Body of pancreas (tissue), 4 donors: Measurements from ENCODE around the gene GPR156. TPM values are rescaled to one million over a fixed set of nuclear protein-coding genes. Genes with fewer than 3 reads are reported as not detected.

Source experiments
- ATAC-seq: fragments of 150-250 bp; one replicate; pipeline ENCODE4 v1.9.1; 2016
- DNase-seq, 4 donors: peaks; one replicate each; pipeline ENCODE4 v3.0.0-alpha.2; 2019
- H3K27ac ChIP-seq, 4 donors: fragments of 200-600 bp; sonication (generic); 1 replicate in 3 of 4; 2 replicates in 1 of 4; pipeline versions ENCODE4 v1.5.1 to v1.6.1; 2016 to 2019; ENCODE audit warnings: mild to moderate bottlenecking in 1 of 4, mixed read lengths in 1 of 4, moderate library complexity in 1 of 4
- H3K27me3 ChIP-seq, 2 donors: fragments of 200-600 bp; sonication (generic); one replicate each; pipeline ENCODE4 v1.6.0; 2016; ENCODE audit warnings: mild to moderate bottlenecking in 1 of 2
- H3K36me3 ChIP-seq, 2 donors: fragments of 200-600 bp; sonication (generic); replicated peaks in 1 of 2; 2 replicates each; pipeline ENCODE4 v1.5.1; 2016; ENCODE audit warnings: low read depth in 2 of 2; ENCODE audit not compliant: insufficient read depth in 1 of 2
- H3K4me1 ChIP-seq: fragments of 200-600 bp; sonication (generic); one replicate; pipeline ENCODE4 v1.6.0; 2016
- H3K4me3 ChIP-seq, 2 donors: fragments of 200-600 bp; sonication (generic); 1 replicate in 1 of 2; 2 replicates in 1 of 2; pipeline ENCODE4 v1.5.1; 2016 to 2019
- H3K9me3 ChIP-seq, 3 donors: fragments of 200-600 bp; sonication (generic); 1 replicate in 2 of 3; 2 replicates in 1 of 3; pipeline ENCODE4 v1.5.1; 2016
- POLR2A ChIP-seq, 3 donors: fragments of 450-650 bp; IDR thresholded peaks; one replicate each; pipeline ENCODE4 v1.6.1; 2016; ENCODE audit warnings: antibody characterized with exemption in 3 of 3, mild to moderate bottlenecking in 2 of 3
- WGBS, 2 donors: methylation state at CpG; one replicate each; pipeline ENCODE4 v1.1.5; 2017; 5-methylcytosine and 5-hydroxymethylcytosine counted together
- intact Hi-C: fragments of 100-400 bp; cut with DNase I; formaldehyde crosslinking; loops from one replicate; pipeline ENCODE4 v1.15.1; 2023
- total RNA-seq, 2 donors: library from RNA; depleted of rRNA; stranded (reverse); fragments of >200 nt; gene quantifications; one replicate each; pipeline ENCODE4 v1.1.0, GENCODE V29; 2016
- TF ChIP-seq, protein P1 (sequence below), 7 experiments: fragments of 450-650 bp in 4 of 7; fragments of 200-600 bp in 3 of 7; sonication (generic) in 3 of 7; IDR thresholded peaks; one replicate each; pipeline ENCODE4 v1.5.1; 2016 to 2019; ENCODE audit warnings: antibody characterized with exemption in 7 of 7

Gene GPR156
- total RNA-seq, 2 donors from 2014 or later: not detected

DNA sequence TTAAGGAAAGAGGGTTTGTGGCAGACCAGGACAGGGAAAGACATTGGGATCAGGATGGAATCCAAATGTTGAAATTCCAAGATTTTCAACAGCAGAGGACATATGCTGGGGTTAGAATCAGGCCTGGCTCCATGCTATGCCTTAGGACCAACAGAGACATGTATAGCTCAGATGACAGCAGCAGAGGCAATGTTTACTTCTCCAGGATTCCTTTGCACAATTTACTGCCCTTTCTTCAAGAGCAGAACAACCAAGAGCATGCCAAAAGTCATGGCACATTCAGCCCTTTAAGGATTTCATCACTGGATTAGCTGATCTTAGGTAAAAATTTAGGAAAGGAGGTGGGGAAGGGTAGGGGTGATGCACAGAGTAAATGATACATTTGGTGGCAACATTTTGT lies 121.2 kb downstream of the GPR156 start:
- no peaks in the 10 kb centered on the region for H3K27me3 ChIP-seq
- TF ChIP-seq, protein P1, sequence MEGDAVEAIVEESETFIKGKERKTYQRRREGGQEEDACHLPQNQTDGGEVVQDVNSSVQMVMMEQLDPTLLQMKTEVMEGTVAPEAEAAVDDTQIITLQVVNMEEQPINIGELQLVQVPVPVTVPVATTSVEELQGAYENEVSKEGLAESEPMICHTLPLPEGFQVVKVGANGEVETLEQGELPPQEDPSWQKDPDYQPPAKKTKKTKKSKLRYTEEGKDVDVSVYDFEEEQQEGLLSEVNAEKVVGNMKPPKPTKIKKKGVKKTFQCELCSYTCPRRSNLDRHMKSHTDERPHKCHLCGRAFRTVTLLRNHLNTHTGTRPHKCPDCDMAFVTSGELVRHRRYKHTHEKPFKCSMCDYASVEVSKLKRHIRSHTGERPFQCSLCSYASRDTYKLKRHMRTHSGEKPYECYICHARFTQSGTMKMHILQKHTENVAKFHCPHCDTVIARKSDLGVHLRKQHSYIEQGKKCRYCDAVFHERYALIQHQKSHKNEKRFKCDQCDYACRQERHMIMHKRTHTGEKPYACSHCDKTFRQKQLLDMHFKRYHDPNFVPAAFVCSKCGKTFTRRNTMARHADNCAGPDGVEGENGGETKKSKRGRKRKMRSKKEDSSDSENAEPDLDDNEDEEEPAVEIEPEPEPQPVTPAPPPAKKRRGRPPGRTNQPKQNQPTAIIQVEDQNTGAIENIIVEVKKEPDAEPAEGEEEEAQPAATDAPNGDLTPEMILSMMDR (IDR thresholded peaks at IDR 0.05): no peak
- TF ChIP-seq POLR2A (IDR thresholded peaks at IDR 0.05): no peak
- DNase-seq (no peak), ATAC-seq (no peak)
- H3K9me3 ChIP-seq: no peaks in the 10 kb centered on the region
- no peaks in the 10 kb centered on the region for H3K36me3 ChIP-seq
- H3K4me3 ChIP-seq: no peak overlapping the region
- no peaks in the 10 kb centered on the region for H3K4me1 ChIP-seq
- no peak overlapping the region for H3K27ac ChIP-seq
- intact Hi-C loops: no loop called here

DNA sequence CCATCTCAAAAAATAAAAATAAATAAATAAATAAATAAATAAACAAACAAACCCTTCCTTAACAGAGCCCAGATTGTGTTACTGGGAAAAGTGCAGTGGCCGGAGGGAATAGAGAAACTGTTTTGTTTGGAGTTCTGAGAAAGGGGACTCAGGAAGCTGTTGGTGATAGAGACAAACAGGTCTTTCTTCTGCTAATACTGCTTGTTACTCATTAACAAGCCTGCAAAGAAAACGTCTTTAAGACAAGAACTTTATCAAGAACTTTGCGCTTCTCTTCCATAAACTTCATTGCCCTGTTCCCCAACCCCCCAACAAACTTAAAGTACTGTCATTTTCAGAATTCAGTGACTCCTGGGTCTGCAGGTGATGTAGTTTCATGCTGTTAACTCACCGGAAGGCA lies 122.0 kb downstream of the GPR156 start:
- DNase-seq (no peak), ATAC-seq (no peak)
- H3K4me1 ChIP-seq: no peaks in the 10 kb centered on the region
- TF ChIP-seq, protein P1 (IDR thresholded peaks at IDR 0.05): no peak
- TF ChIP-seq POLR2A (IDR thresholded peaks at IDR 0.05): no peak
- H3K27me3 ChIP-seq: no peaks in the 10 kb centered on the region
- H3K4me3 ChIP-seq: no peak overlapping the region
- 36 to 57% methylated on average over 4 of the region's 4 CpGs for WGBS, 2 donors
- intact Hi-C loops: no loop called here
- H3K27ac ChIP-seq: no peak overlapping the region
- H3K9me3 ChIP-seq: no peaks in the 10 kb centered on the region
- no peaks in the 10 kb centered on the region for H3K36me3 ChIP-seq

DNA sequence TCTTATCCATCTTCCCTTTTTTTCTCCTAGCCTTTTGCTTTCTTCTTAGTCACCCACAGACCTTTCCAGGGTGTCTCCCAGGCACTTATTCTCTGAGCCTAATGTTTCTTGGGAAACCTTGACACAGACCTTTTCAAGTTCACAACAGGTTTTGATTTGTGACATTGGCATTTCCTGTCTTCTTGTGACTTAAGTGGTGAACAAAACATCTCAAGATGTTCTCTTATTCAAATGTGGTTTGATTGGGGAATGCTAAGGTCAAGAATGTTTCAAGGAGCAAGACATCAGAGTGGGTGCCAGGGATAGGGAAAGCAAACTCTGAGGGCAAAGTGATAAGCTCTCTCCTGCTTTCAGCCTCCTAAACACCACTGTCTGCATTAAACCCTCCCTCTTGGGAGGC lies 122.6 kb downstream of the GPR156 start:
- TF ChIP-seq POLR2A (IDR thresholded peaks at IDR 0.05): no peak
- TF ChIP-seq, protein P1 (IDR thresholded peaks at IDR 0.05): no peak
- no peaks in the 10 kb centered on the region for H3K36me3 ChIP-seq
- no peak for DNase-seq
- no peaks in the 10 kb centered on the region for H3K27me3 ChIP-seq
- H3K9me3 ChIP-seq: no peaks in the 10 kb centered on the region
- no peaks in the 10 kb centered on the region for H3K4me1 ChIP-seq
- no peak for ATAC-seq
- intact Hi-C loops: no loop called here
- H3K4me3 ChIP-seq: no peak overlapping the region
- H3K27ac ChIP-seq: no peak overlapping the region

DNA sequence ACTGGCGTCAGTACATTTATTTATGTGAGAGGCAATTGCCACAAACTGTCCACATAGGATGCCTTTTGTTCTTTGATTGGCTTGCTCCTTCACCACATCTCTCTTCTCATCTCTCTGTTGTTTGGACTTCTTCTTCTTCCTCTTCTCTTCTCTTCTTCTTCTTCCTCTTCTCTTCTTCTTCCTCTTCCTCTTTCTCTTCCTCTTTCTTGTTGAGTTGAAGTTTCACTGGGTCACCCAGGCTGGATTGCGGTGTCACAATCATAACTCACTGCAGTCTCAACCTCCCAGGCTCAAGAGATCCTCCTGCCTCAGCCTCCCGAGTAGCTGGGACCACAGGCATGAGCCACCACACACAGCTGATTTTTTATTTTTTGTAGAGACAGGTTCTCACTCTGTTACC lies 123.1 kb downstream of the GPR156 start:
- intact Hi-C loops: no loop called here
- H3K4me3 ChIP-seq: no peak overlapping the region
- H3K9me3 ChIP-seq: no peaks in the 10 kb centered on the region
- WGBS, 2 donors: 74 to 92% methylated on average over 3 of the region's 3 CpGs
- H3K27ac ChIP-seq: no peak overlapping the region
- ATAC-seq: no peak
- H3K27me3 ChIP-seq: no peaks in the 10 kb centered on the region
- TF ChIP-seq POLR2A (IDR thresholded peaks at IDR 0.05): no peak
- TF ChIP-seq, protein P1 (IDR thresholded peaks at IDR 0.05): no peak
- H3K36me3 ChIP-seq: no peaks in the 10 kb centered on the region
- no peaks in the 10 kb centered on the region for H3K4me1 ChIP-seq
- DNase-seq: no peak

DNA sequence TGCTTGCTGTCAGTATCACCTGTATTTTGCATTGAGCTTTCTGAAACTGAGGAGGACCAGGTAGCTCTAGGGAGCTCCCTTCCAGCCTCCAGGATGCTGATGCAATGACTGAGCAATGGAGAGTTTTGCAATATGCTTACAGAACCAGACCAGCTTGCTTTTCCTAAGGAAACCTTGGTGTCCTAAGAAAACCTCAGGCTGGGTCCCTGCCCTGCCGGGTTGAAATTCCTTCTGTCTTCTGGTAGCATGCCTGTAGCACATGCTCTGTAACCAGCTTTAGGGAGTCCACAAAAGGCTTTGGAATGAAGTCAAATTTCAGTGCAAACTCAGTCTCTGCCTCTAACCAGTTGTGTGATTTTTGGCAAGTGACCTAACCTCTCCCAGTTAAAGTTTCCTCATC lies 125.0 kb downstream of the GPR156 start:
- DNase-seq: peak; percentile 35 to 65 (median 52)

More for the DNA sequence above, 125.0 kb downstream of the GPR156 start:
- no peaks in the 10 kb centered on the region for H3K4me1 ChIP-seq
- intact Hi-C loops: no loop called here
- H3K36me3 ChIP-seq: no peaks in the 10 kb centered on the region
- TF ChIP-seq, protein P1 (IDR thresholded peaks at IDR 0.05): no peak
- no peak for TF ChIP-seq POLR2A (IDR thresholded peaks at IDR 0.05)
- H3K27me3 ChIP-seq: no peaks in the 10 kb centered on the region
- WGBS, 2 donors: 14 to 17% methylated on average over 1 of the region's 1 CpG
- peak; percentile 83 for ATAC-seq
- H3K9me3 ChIP-seq: peaks cover 0 to under 1% (median 0%) of the 10 kb centered on the region in 3 donors
- no peak overlapping the region for H3K27ac ChIP-seq
- H3K4me3 ChIP-seq: no peak overlapping the region
